Measurements from ENCODE around the gene RPL5.

RPL5 gene

GRCh38 chr1:92817986-92818764, 13.7 kb upstream of the RPL5 start:
- no peak for DNase-seq (ENCODE audit: low read depth in 1 of 2, low spot score in 1 of 2)

GRCh38 chr1:92820024-92820423, 11.8 kb upstream of the RPL5 start:
- no peak for DNase-seq (ENCODE audit: low read depth in 1 of 2, low spot score in 1 of 2)

- DNase-seq (ENCODE audit: low read depth in 1 of 2, low spot score in 1 of 2), result no peak
Observed at GRCh38 chr1:92820551-92820950, 11.3 kb upstream of the RPL5 start.

- no peak for DNase-seq (ENCODE audit: low read depth in 1 of 2, low spot score in 1 of 2)
Observed at GRCh38 chr1:92822879-92823278, 9.0 kb upstream of the RPL5 start.

GRCh38 chr1:92826792-92827191, 5.0 kb upstream of the RPL5 start:
- no peak for DNase-seq (ENCODE audit: low read depth in 1 of 2, low spot score in 1 of 2)

GRCh38 chr1:92831368-92831761, 475 bp upstream of the RPL5 start:
- no peak for DNase-seq (ENCODE audit: low read depth in 1 of 2, low spot score in 1 of 2)

- DNase-seq (ENCODE audit: low read depth in 1 of 2, low spot score in 1 of 2), result no peak
Observed at GRCh38 chr1:92832537-92833114, 786 bp downstream of the RPL5 start.

GRCh38 chr1:92833840-92834239, 2.0 kb downstream of the RPL5 start:
- DNase-seq (ENCODE audit: low read depth in 1 of 2, low spot score in 1 of 2), result no peak

GRCh38 chr1:92834617-92835016, 2.8 kb downstream of the RPL5 start:
- no peak for DNase-seq (ENCODE audit: low read depth in 1 of 2, low spot score in 1 of 2)

- no peak for DNase-seq (ENCODE audit: low read depth in 1 of 2, low spot score in 1 of 2)
Observed at GRCh38 chr1:92837062-92837461, 5.2 kb downstream of the RPL5 start.

GRCh38 chr1:92838519-92838918, 6.7 kb downstream of the RPL5 start:
- DNase-seq (ENCODE audit: low read depth in 1 of 2, low spot score in 1 of 2), result no peak

GRCh38 chr1:92839442-92839841, 7.6 kb downstream of the RPL5 start:
- DNase-seq (ENCODE audit: low read depth in 1 of 2, low spot score in 1 of 2), result no peak

GRCh38 chr1:92840600-92840999, 8.8 kb downstream of the RPL5 start:
- no peak for DNase-seq (ENCODE audit: low read depth in 1 of 2, low spot score in 1 of 2)

GRCh38 chr1:92842082-92843045, 10.5 kb downstream of the RPL5 start:
- DNase-seq (ENCODE audit: low read depth in 1 of 2, low spot score in 1 of 2), result no peak

GRCh38 chr1:92843046-92843423, 11.2 kb downstream of the RPL5 start:
- DNase-seq (ENCODE audit: low read depth in 1 of 2, low spot score in 1 of 2), result no peak

GRCh38 chr1:92843429-92844352, 11.9 kb downstream of the RPL5 start:
- DNase-seq (ENCODE audit: low read depth in 1 of 2, low spot score in 1 of 2), result no peak

- DNase-seq (ENCODE audit: low read depth in 1 of 2, low spot score in 1 of 2), result no peak
Observed at GRCh38 chr1:92844439-92844838, 12.6 kb downstream of the RPL5 start.

GRCh38 chr1:92845908-92846307, 14.1 kb downstream of the RPL5 start:
- DNase-seq (ENCODE audit: low read depth in 1 of 2, low spot score in 1 of 2), result no peak

GRCh38 chr1:92848201-92848600, 16.4 kb downstream of the RPL5 start:
- DNase-seq (ENCODE audit: low read depth in 1 of 2, low spot score in 1 of 2), result no peak

GRCh38 chr1:92850019-92850418, 18.2 kb downstream of the RPL5 start:
- no peak for DNase-seq (ENCODE audit: low read depth in 1 of 2, low spot score in 1 of 2)

GRCh38 chr1:92851729-92852128, 19.9 kb downstream of the RPL5 start:
- no peak for DNase-seq (ENCODE audit: low read depth in 1 of 2, low spot score in 1 of 2)

Data from stimulated activated CD4-positive, alpha-beta T cell treated with anti-CD3 and anti-CD28 coated beads, Interleukin-15, amount 100 ng/mL, for 1 hour (primary cell).